ENCODE measurements around the gene IGFBPL1. TPM values are rescaled to one million over a fixed set of nuclear protein-coding genes. Genes with fewer than 3 reads are reported as not detected.

Gene IGFBPL1
- total and polyA plus RNA-seq, 2 donors (not counting 1 experiment from before 2014, with no cell fraction given), result not detected

DNA sequence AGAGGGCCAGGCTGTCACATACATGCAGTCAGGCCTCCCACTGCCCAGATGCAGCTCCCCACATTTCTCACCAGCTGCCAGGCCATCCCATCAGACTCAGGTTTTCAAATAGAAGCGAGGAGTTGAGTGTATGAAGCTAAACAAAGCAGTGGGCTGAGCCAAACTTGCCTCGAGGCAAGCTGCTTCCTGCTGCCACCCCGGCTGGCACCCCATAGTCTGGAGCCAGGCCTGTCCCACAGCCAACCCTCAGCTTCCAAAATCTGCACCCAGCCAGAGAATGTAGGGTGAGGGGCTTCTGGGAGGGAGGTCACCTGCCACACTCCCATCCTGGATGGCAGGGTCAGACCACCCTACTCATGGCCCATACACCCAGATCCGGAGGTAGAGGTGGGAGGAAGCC lies 54.1 kb downstream of the IGFBPL1 start:
- Histone ChIP-seq H3K9ac (ENCODE audit: low read length) (no peak overlapping the region), H3K4me3 (ENCODE audit: control extremely low read depth in 1 of 5, extremely low read depth in 1 of 5, insufficient read depth in 1 of 5, low read depth in 2 of 5, low read length in 4 of 5) (no peak overlapping the region), H3K9me3 (ENCODE audit: control extremely low read depth in 1 of 3, control insufficient read depth in 2 of 3, insufficient read depth in 1 of 3, low read length in 2 of 3) (no peaks in the 10 kb centered on the region), H3K36me3 (replicated peaks in 1 of 2; ENCODE audit: control extremely low read depth in 1 of 2, control insufficient read depth in 1 of 2, extremely low read depth in 1 of 2, insufficient read depth in 2 of 2, low read length in 1 of 2) (no peaks in the 10 kb centered on the region), H3K4me1 (ENCODE audit: control insufficient read depth in 2 of 2, insufficient read depth in 2 of 2, low read length in 2 of 2) (no peaks in the 10 kb centered on the region), H3K27ac (ENCODE audit: low read length in 2 of 2) (no peak overlapping the region), H3K4me2 (replicated peaks; ENCODE audit: low read depth, low read length, poor library complexity, severe bottlenecking) (no peak overlapping the region), H2AFZ (ENCODE audit: insufficient read depth, low read depth, low read length, poor library complexity, severe bottlenecking) (no peak overlapping the region), H4K20me1 (ENCODE audit: control insufficient read depth, insufficient read depth, low read length, poor library complexity, severe bottlenecking) (no peaks in the 10 kb centered on the region), H3K79me2 (ENCODE audit: control insufficient read depth, insufficient read depth, low read length) (no peaks in the 10 kb centered on the region), H3K27me3 (replicated peaks in 1 of 4; ENCODE audit: control extremely low read depth in 1 of 4, control insufficient read depth in 3 of 4, insufficient read depth in 4 of 4, low read length in 3 of 4) (peaks cover 0 to 9% (median 4%) of the 10 kb centered on the region in 4 experiments)
- DNase-seq, result no peak
- no peak for ATAC-seq (ENCODE audit: low read depth)
- POLR2A ChIA-PET, result no interaction called here
- Mint-ChIP-seq H3K27me3 (peaks cover 12% of the 10 kb centered on the region), H3K4me3 (no peak overlapping the region), H3K27ac (no peak overlapping the region), H3K9me3 (ENCODE audit: insufficient read depth) (no peaks in the 10 kb centered on the region), H3K4me1 (no peaks in the 10 kb centered on the region)
- TF ChIP-seq EZH2 (IDR thresholded peaks at IDR 0.05; ENCODE audit: borderline replicate concordance, insufficient read depth, low read depth, low read length, poor library complexity, severe bottlenecking), result no peak
- TF ChIP-seq, protein P1, sequence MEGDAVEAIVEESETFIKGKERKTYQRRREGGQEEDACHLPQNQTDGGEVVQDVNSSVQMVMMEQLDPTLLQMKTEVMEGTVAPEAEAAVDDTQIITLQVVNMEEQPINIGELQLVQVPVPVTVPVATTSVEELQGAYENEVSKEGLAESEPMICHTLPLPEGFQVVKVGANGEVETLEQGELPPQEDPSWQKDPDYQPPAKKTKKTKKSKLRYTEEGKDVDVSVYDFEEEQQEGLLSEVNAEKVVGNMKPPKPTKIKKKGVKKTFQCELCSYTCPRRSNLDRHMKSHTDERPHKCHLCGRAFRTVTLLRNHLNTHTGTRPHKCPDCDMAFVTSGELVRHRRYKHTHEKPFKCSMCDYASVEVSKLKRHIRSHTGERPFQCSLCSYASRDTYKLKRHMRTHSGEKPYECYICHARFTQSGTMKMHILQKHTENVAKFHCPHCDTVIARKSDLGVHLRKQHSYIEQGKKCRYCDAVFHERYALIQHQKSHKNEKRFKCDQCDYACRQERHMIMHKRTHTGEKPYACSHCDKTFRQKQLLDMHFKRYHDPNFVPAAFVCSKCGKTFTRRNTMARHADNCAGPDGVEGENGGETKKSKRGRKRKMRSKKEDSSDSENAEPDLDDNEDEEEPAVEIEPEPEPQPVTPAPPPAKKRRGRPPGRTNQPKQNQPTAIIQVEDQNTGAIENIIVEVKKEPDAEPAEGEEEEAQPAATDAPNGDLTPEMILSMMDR (IDR thresholded peaks at IDR 0.05), result no peak
- CTCF ChIA-PET, result no interaction called here
- WGBS (ENCODE audit: insufficient coverage), result 80% methylated on average over 1 of the region's 4 CpGs
- intact Hi-C loops (cut with micrococcal nuclease), result no loop called here

DNA sequence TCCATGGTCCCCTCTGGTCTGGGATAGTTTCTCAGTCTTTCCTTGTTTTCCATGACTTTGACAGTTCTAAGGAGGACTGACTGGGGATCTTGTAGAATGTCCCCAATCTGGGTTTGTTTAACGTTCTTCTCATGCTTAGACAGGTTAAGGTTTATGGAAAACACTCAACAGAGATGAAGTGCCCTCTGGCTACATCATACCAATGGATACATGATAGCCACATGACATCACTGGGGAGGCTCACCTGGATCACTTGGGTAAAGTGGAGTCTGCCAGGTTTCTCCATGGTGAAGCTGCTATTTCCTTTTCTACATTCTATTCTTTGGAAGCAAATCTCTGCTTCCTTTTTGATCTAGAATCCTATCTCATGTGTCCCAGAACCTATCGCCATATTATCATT lies 55.5 kb downstream of the IGFBPL1 start:
- no peak for TF ChIP-seq EZH2 (IDR thresholded peaks at IDR 0.05; ENCODE audit: borderline replicate concordance, insufficient read depth, low read depth, low read length, poor library complexity, severe bottlenecking)
- TF ChIP-seq, protein P1 (IDR thresholded peaks at IDR 0.05), result no peak
- H3K79me2 ChIP-seq (ENCODE audit: control insufficient read depth, insufficient read depth, low read length), result no peaks in the 10 kb centered on the region
- no peak overlapping the region for H3K27ac Mint-ChIP-seq
- H3K9ac ChIP-seq (ENCODE audit: low read length), result no peak overlapping the region
- CTCF ChIA-PET, result no interaction called here
- no CpG with 5 or more reads among the region's 2 CpGs for WGBS (ENCODE audit: insufficient coverage)
- H4K20me1 ChIP-seq (ENCODE audit: control insufficient read depth, insufficient read depth, low read length, poor library complexity, severe bottlenecking), result no peaks in the 10 kb centered on the region
- ATAC-seq (ENCODE audit: low read depth) (no peak), DNase-seq (no peak)
- H3K4me3 Mint-ChIP-seq, result no peak overlapping the region
- H3K36me3 ChIP-seq (replicated peaks in 1 of 2; ENCODE audit: control extremely low read depth in 1 of 2, control insufficient read depth in 1 of 2, extremely low read depth in 1 of 2, insufficient read depth in 2 of 2, low read length in 1 of 2), result no peaks in the 10 kb centered on the region
- H3K9me3 ChIP-seq (ENCODE audit: control extremely low read depth in 1 of 3, control insufficient read depth in 2 of 3, insufficient read depth in 1 of 3, low read length in 2 of 3), result no peaks in the 10 kb centered on the region
- POLR2A ChIA-PET, result no interaction called here
- no peak overlapping the region for H3K27ac ChIP-seq (ENCODE audit: low read length in 2 of 2)
- no peaks in the 10 kb centered on the region for H3K4me1 ChIP-seq (ENCODE audit: control insufficient read depth in 2 of 2, insufficient read depth in 2 of 2, low read length in 2 of 2)
- peaks cover 12% of the 10 kb centered on the region for H3K27me3 Mint-ChIP-seq
- no peak overlapping the region for H3K4me2 ChIP-seq (replicated peaks; ENCODE audit: low read depth, low read length, poor library complexity, severe bottlenecking)
- H2AFZ ChIP-seq (ENCODE audit: insufficient read depth, low read depth, low read length, poor library complexity, severe bottlenecking), result no peak overlapping the region
- no peaks in the 10 kb centered on the region for H3K9me3 Mint-ChIP-seq (ENCODE audit: insufficient read depth)
- no peak overlapping the region for H3K4me3 ChIP-seq (ENCODE audit: control extremely low read depth in 1 of 5, extremely low read depth in 1 of 5, insufficient read depth in 1 of 5, low read depth in 2 of 5, low read length in 4 of 5)
- no peaks in the 10 kb centered on the region for H3K4me1 Mint-ChIP-seq
- intact Hi-C loops (cut with micrococcal nuclease), result no loop called here
- peaks cover 0 to 11% (median 4%) of the 10 kb centered on the region in 4 experiments for H3K27me3 ChIP-seq (replicated peaks in 1 of 4; ENCODE audit: control extremely low read depth in 1 of 4, control insufficient read depth in 3 of 4, insufficient read depth in 4 of 4, low read length in 3 of 4)

Measured in B cell (primary cell).